AG04450 (cell line): Measurements from ENCODE around the gene TBATA. TPM values are rescaled to one million over a fixed set of nuclear protein-coding genes. Genes with fewer than 3 reads are reported as not detected.

Experiments used
- CTCF ChIA-PET: fragments of 300-600, 350-600 bp; formaldehyde crosslinking; extraction: SDS; loops from one replicate; lab custom pipeline; 2022; ENCODE audit warnings: antibody characterized with exemption, inconsistent platforms; lab: Charles Lee
- POLR2A ChIA-PET: fragments of 350-600 bp; formaldehyde crosslinking; extraction: SDS; loops from one replicate; lab custom pipeline; 2021; ENCODE audit warnings: antibody characterized with exemption, inconsistent platforms; lab: Yijun Ruan, JAX
- DNase-seq: peaks from one replicate; pipeline ENCODE4 v3.0.0-alpha.2; 2011; ENCODE audit warnings: low read depth, low spot score
- H3K27ac ChIP-seq: one replicate; pipeline ENCODE4 v1.5.1; 2012; ENCODE audit warnings: low read depth, low read length, control low read depth
- H3K27me3 ChIP-seq: one replicate; pipeline ENCODE4 v1.6.0; 2012; ENCODE audit warnings: low read length; ENCODE audit not compliant: control insufficient read depth, insufficient read depth
- H3K4me3 ChIP-seq: 2 replicates; pipeline ENCODE4 v1.5.1; 2011; ENCODE audit warnings: mild to moderate bottlenecking, low read depth, low read length, control low read depth
- H3K9me3 ChIP-seq: 2 replicates; pipeline ENCODE4 v1.5.1; 2012; ENCODE audit warnings: low read length; ENCODE audit not compliant: control insufficient read depth, insufficient read depth
- CTCF ChIP-seq: IDR thresholded peaks from 2 replicates; pipeline ENCODE4 v1.5.1; 2011; ENCODE audit warnings: low read depth, low read length, control low read depth, inconsistent platforms
- polyA minus RNA-seq: library from RNA; depleted of rRNA, polyadenylated mRNA; stranded (reverse); fragments of >200 nt; gene quantifications from 2 replicates; pipeline ENCODE4 v1.2.3, GENCODE V29; 2011; rRNA and poly(A)+ RNA removed
- polyA plus RNA-seq: library from polyadenylated mRNA; depleted of rRNA; stranded (reverse); fragments of >200 nt; gene quantifications from 2 replicates; pipeline ENCODE4 v1.2.3, GENCODE V29; 2011; rRNA removed

Gene TBATA
- polyA plus RNA-seq (not detected in 2 replicates), polyA minus RNA-seq (not detected in 2 replicates)

- no peaks in the 10 kb centered on the region for H3K9me3 ChIP-seq
- DNase-seq = no peak
- peaks cover 7% of the 10 kb centered on the region for H3K27me3 ChIP-seq
- no peak within 1 kb of the TSS for H3K4me3 ChIP-seq
- POLR2A ChIA-PET = no interaction called here
- no peak within 1 kb of the TSS for H3K27ac ChIP-seq
- CTCF ChIA-PET = no interaction called here
- TF ChIP-seq CTCF = no peak
Observed at GRCh38 chr10:70785190-70785589, at the start of gene TBATA. TBATA (minus strand) TSS chr10:70785377; CDS start chr10:70783379, 1,998 bp downstream.

- Histone ChIP-seq H3K27me3 (no peaks in the 10 kb centered on the region), H3K9me3 (peaks cover 3% of the 10 kb centered on the region; the same call in 1 of the 2 replicates), H3K4me3 (no peak overlapping the region), H3K27ac (no peak overlapping the region)
- no peak for TF ChIP-seq CTCF
- CTCF ChIA-PET = interaction anchor here (1.4 kb wide), 1 partner anchor 10 kb away, joined by 5 read pairs; no protein-coding TSS in a partner anchor
- no peak for DNase-seq
- POLR2A ChIA-PET = no interaction called here
Observed at GRCh38 chr10:70834441-70835151, 49.4 kb upstream of the TBATA start.

GRCh38 chr10:70834021-70834420, 48.8 kb upstream of the TBATA start:
- Histone ChIP-seq H3K9me3 (peaks cover 3% of the 10 kb centered on the region; the same call in 1 of the 2 replicates), H3K27ac (peak overlapping the region; percentile 54), H3K4me3 (no peak overlapping the region), H3K27me3 (no peaks in the 10 kb centered on the region)
- no peak for DNase-seq
- ChIA-PET POLR2A (interaction anchor here (2.1 kb wide), 1 partner anchor 18 kb away, joined by 11 read pairs; the partner anchor contains the start of gene SGPL1), CTCF (no interaction called here)
- no peak for TF ChIP-seq CTCF

GRCh38 chr10:70833601-70834000, 48.4 kb upstream of the TBATA start:
- ChIA-PET CTCF (interaction anchor here (0.6 to 1.0 kb wide), 2 partner anchors 14 to 16 kb away, joined by 4 read pairs; no protein-coding TSS in a partner anchor), POLR2A (interaction anchor here (2.1 kb wide), 1 partner anchor 17 kb away, joined by 11 read pairs; the partner anchor contains the start of gene SGPL1)
- no peak overlapping the region for H3K4me3 ChIP-seq
- DNase-seq = no peak
- peak overlapping the region; percentile 54 for H3K27ac ChIP-seq
- H3K27me3 ChIP-seq = no peaks in the 10 kb centered on the region
- TF ChIP-seq CTCF = no peak
- H3K9me3 ChIP-seq = peaks cover 3% of the 10 kb centered on the region; the same call in 1 of the 2 replicates
